ENCODE measurements around the gene RAB35. TPM values are rescaled to one million over a fixed set of nuclear protein-coding genes. Genes with fewer than 3 reads are reported as not detected.

RAB35 gene
- polyA plus RNA-seq, result 10 to 100 TPM; 21.5 to 31.9 (median 24.4) TPM
- long read RNA-seq, donor 1, transcript RAB35-201 (6 exons, 2,945 nt), result major isoform, 18 of 33 reads
- long read RNA-seq, donor 1, partial matches to known transcripts, result 14 of 33 reads
- long read RNA-seq, donor 1, other reads (novel, unspliced or antisense), result 0 of 33 reads
- long read RNA-seq, donor 2, partial matches to known transcripts, result 0 of 4 reads
- long read RNA-seq, donor 2, other reads (novel, unspliced or antisense), result 0 of 4 reads
- long read RNA-seq, donor 3, transcript RAB35-201 (6 exons, 2,945 nt), result major isoform, 7 of 7 reads
- long read RNA-seq, donor 3, partial matches to known transcripts, result 0 of 7 reads
- long read RNA-seq, donor 3, other reads (novel, unspliced or antisense), result 0 of 7 reads
- long read RNA-seq, donor 4, result 0 reads
- long read RNA-seq, donor 5, partial matches to known transcripts, result 0 of 2 reads
- long read RNA-seq, donor 5, other reads (novel, unspliced or antisense), result 0 of 2 reads
- long read RNA-seq, donor 6, transcript RAB35-201 (6 exons, 2,945 nt), result major isoform, 8 of 16 reads
- long read RNA-seq, donor 6, partial matches to known transcripts, result 6 of 16 reads
- long read RNA-seq, donor 6, other reads (novel, unspliced or antisense), result 0 of 16 reads
- long read RNA-seq, donor 7, result 0 reads
- long read RNA-seq, donor 8, partial matches to known transcripts, result 0 of 1 reads
- long read RNA-seq, donor 8, other reads (novel, unspliced or antisense), result 0 of 1 reads
- long read RNA-seq, donor 9, partial matches to known transcripts, result 0 of 4 reads
- long read RNA-seq, donor 9, other reads (novel, unspliced or antisense), result 0 of 4 reads
- long read RNA-seq, donor 10, transcript RAB35-201 (6 exons, 2,945 nt), result major isoform, 13 of 28 reads
- long read RNA-seq, donor 10, partial matches to known transcripts, result 14 of 28 reads
- long read RNA-seq, donor 10, other reads (novel, unspliced or antisense), result 0 of 28 reads

DNA sequence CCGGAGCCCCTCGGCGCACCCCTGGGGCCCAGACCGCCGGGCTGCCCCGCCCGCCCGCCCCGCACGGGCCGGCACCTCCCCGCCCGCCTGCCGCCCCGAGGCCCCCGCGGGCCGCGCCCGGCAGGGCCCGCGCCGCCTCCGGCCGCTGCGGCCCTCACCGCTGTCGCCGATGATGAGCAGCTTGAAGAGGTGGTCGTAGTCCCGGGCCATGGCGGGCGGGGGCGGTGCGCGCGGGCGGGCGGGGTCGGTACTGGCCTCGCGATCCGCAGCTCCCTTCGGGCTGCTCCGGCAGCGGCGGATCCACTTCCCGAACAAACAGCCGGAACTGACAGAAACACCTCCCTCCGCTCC, at the start of gene RAB35:
RAB35 (minus strand) TSS at position 313 of the 351 bp plus-strand sequence; CDS start at position 210, 103 bp downstream.
- WGBS, 3 donors, result 0 to 1% (median 0%) methylated on average over 1 to 50 of the region's 50 CpGs
- H3K4me1 ChIP-seq (ENCODE audit: control insufficient read depth in 3 of 3, insufficient read depth in 2 of 3, low read depth in 1 of 3, low read length in 2 of 3), result peaks cover 7 to 23% (median 19%) of the 10 kb centered on the region in 3 donors
- FAIRE-seq (no peak), DNase-seq (no peak)
- H3K36me3 ChIP-seq (ENCODE audit: control insufficient read depth in 3 of 3, insufficient read depth in 2 of 3, low read depth in 1 of 3, low read length in 3 of 3), result peaks cover 0 to 20% (median 0%) of the 10 kb centered on the region in 3 donors
- H3K27me3 ChIP-seq (ENCODE audit: control insufficient read depth in 3 of 3, insufficient read depth in 3 of 3, low read length in 3 of 3), result no peaks in the 10 kb centered on the region
- H3K9me3 ChIP-seq (ENCODE audit: control insufficient read depth in 2 of 2, insufficient read depth in 1 of 2, low read depth in 1 of 2, low read length in 1 of 2), result no peaks in the 10 kb centered on the region
- H3K27ac ChIP-seq (ENCODE audit: low read depth in 1 of 3, low read length in 2 of 3), result peak within 1 kb of the TSS; percentile 93 to 99 (median 99)
- H3K4me3 ChIP-seq (ENCODE audit: low read depth in 1 of 3, low read length in 3 of 3), result peak within 1 kb of the TSS; percentile 82 to 95 (median 87)

DNA sequence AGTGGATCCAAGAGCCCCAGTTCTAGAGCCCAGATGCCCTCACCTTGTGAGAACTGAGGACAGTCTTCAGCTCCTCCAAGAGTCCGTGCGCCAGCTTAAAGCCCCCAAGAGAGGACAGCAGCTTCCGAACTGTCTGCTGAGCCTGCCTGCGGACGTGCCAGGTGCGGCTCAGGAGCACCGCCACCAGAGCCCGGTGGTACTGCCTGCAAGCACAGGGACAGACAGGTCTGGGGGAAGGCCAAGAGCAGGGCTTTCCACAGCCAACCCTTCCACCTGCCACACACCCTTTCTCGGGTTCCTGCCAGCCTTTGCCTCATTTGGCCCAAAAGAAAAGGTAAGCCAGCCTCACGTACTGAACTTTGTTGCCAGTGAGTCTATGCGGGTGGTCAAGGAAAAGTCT, 47.7 kb upstream of the RAB35 start:
- no peaks in the 10 kb centered on the region for H3K4me1 ChIP-seq (ENCODE audit: control insufficient read depth in 3 of 3, insufficient read depth in 2 of 3, low read depth in 1 of 3, low read length in 2 of 3)
- no peaks in the 10 kb centered on the region for H3K27me3 ChIP-seq (ENCODE audit: control insufficient read depth in 3 of 3, insufficient read depth in 3 of 3, low read length in 3 of 3)
- no peak overlapping the region for H3K27ac ChIP-seq (ENCODE audit: low read depth in 1 of 3, low read length in 2 of 3)
- no peak for DNase-seq
- 92 to 94% (median 94%) methylated on average over 11 of the region's 11 CpGs for WGBS, 3 donors
- H3K36me3 ChIP-seq (ENCODE audit: control insufficient read depth in 3 of 3, insufficient read depth in 2 of 3, low read depth in 1 of 3, low read length in 3 of 3), result peaks cover 14 to 83% (median 24%) of the 10 kb centered on the region in 3 donors
- no peaks in the 10 kb centered on the region for H3K9me3 ChIP-seq (ENCODE audit: control insufficient read depth in 2 of 2, insufficient read depth in 1 of 2, low read depth in 1 of 2, low read length in 1 of 2)
- no peak for FAIRE-seq
- no peak overlapping the region for H3K4me3 ChIP-seq (ENCODE audit: low read depth in 1 of 3, low read length in 3 of 3)

DNA sequence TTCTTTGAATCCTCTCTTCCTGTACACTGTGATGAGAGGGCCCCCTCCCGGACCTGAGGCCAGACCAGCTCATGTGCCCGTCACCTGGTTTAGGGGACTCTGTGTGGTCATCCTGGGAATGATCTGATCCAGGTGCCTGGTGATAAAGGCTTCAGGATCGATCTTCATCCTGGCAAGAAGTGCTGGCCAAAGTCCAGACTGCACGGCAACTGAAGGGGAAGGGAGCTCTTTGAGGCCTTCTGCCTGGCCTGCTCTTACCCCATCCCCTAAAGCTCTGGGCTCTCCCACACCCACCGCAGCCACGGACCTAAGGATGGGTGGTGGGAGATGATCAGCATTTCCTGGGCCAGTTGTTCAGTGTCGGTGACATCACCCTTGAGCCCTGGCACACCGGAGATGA, 46.2 kb upstream of the RAB35 start:
- no peaks in the 10 kb centered on the region for H3K9me3 ChIP-seq (ENCODE audit: control insufficient read depth in 2 of 2, insufficient read depth in 1 of 2, low read depth in 1 of 2, low read length in 1 of 2)
- H3K36me3 ChIP-seq (ENCODE audit: control insufficient read depth in 3 of 3, insufficient read depth in 2 of 3, low read depth in 1 of 3, low read length in 3 of 3), result peaks cover 16 to 84% (median 26%) of the 10 kb centered on the region in 3 donors
- peak in 1 of 2 donors; percentile 10 for DNase-seq
- no peaks in the 10 kb centered on the region for H3K27me3 ChIP-seq (ENCODE audit: control insufficient read depth in 3 of 3, insufficient read depth in 3 of 3, low read length in 3 of 3)
- H3K27ac ChIP-seq (ENCODE audit: low read depth in 1 of 3, low read length in 2 of 3), result no peak overlapping the region
- WGBS, 3 donors, result 68 to 86% (median 72%) methylated on average over 8 of the region's 8 CpGs
- H3K4me1 ChIP-seq (ENCODE audit: control insufficient read depth in 3 of 3, insufficient read depth in 2 of 3, low read depth in 1 of 3, low read length in 2 of 3), result no peaks in the 10 kb centered on the region
- no peak overlapping the region for H3K4me3 ChIP-seq (ENCODE audit: low read depth in 1 of 3, low read length in 3 of 3)
- no peak for FAIRE-seq

DNA sequence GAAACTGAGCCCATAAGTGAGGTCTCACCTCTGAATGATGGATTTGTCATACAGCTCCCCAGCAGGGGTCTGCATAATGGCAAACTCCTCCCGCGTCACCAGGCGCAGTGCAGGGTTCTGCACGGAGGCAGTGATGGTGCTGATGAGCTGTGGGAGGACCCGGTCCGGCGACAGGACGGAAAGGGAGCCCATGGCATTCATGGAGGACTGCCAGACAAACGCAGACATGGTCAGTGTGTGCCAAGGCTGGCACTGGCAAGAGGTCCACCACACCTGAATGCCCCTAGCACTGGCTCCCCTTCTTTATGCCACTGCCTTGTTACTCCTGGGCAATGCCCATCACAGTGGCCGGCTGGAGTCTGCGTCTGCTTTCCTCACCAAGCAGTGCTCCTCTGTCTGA, 45.3 kb upstream of the RAB35 start:
- Histone ChIP-seq H3K36me3 (ENCODE audit: control insufficient read depth in 3 of 3, insufficient read depth in 2 of 3, low read depth in 1 of 3, low read length in 3 of 3) (peaks cover 23 to 83% (median 28%) of the 10 kb centered on the region in 3 donors), H3K9me3 (ENCODE audit: control insufficient read depth in 2 of 2, insufficient read depth in 1 of 2, low read depth in 1 of 2, low read length in 1 of 2) (no peaks in the 10 kb centered on the region), H3K27me3 (ENCODE audit: control insufficient read depth in 3 of 3, insufficient read depth in 3 of 3, low read length in 3 of 3) (no peaks in the 10 kb centered on the region), H3K27ac (ENCODE audit: low read depth in 1 of 3, low read length in 2 of 3) (no peak overlapping the region), H3K4me1 (ENCODE audit: control insufficient read depth in 3 of 3, insufficient read depth in 2 of 3, low read depth in 1 of 3, low read length in 2 of 3) (no peaks in the 10 kb centered on the region), H3K4me3 (ENCODE audit: low read depth in 1 of 3, low read length in 3 of 3) (no peak overlapping the region)
- 96 to 98% (median 96%) methylated on average over 10 to 11 of the region's 11 CpGs for WGBS, 3 donors
- no peak for FAIRE-seq
- no peak for DNase-seq

DNA sequence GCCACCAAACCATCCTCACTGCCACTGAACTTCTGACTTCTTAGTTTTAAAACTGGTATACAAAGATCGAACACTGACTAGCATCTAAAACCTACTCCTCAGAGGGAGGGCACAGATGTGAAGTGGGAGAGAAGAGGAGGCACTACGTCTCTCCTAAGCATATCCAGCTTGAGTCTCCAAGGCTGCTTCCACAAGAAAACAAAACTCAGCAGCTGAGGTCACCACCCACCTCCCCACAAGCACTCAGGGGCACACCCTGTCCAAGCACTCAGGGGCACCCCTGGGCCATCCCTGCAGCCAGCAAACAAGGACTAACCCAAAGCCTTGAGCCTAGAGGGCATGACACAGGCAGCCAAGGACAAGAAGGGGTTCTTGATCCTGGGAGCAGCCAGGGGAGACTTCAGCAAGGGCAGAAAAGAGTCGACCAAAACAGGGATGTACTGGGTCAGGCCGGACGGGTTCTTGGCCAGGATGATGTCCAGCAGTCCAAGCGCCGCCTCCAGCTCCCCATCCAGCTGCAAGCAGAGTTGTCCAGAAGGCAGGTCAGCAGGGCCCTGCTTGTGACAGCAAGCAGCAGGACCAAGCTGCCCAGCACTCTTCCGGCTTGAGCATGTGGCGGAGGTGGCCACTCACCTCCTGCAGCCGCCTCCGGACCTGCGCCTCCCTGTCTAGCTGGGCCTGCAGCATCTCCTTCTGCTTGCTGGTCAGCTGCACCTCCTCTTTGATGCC, 43.1 kb upstream of the RAB35 start:
- H3K36me3 ChIP-seq (ENCODE audit: control insufficient read depth in 3 of 3, insufficient read depth in 2 of 3, low read depth in 1 of 3, low read length in 3 of 3), result peaks cover 35 to 86% (median 39%) of the 10 kb centered on the region in 3 donors

DNA sequence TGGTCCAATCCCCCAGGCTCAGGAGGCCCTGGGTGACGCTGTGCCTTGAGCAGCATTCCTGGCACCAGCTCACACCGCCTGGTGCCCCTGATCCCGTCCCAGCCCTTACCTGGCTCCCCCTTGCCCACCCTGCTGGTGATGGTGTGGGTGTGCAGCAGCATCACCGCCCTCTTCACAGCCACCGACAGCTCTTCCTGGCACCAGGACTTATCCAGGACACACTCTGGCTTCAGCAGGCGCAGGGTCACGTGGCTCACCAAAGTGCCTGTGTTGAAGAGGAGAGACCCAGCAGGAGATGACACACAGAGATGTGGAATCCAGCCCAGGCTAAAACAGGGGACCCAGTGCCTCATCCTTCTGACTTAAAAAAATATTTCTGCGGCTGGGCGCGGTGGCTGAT, 41.8 kb upstream of the RAB35 start:
- peaks cover 33 to 87% (median 50%) of the 10 kb centered on the region in 3 donors for H3K36me3 ChIP-seq (ENCODE audit: control insufficient read depth in 3 of 3, insufficient read depth in 2 of 3, low read depth in 1 of 3, low read length in 3 of 3)

More for the DNA sequence above, 43.1 kb upstream of the RAB35 start:
- Histone ChIP-seq H3K4me1 (ENCODE audit: control insufficient read depth in 3 of 3, insufficient read depth in 2 of 3, low read depth in 1 of 3, low read length in 2 of 3) (no peaks in the 10 kb centered on the region), H3K27me3 (ENCODE audit: control insufficient read depth in 3 of 3, insufficient read depth in 3 of 3, low read length in 3 of 3) (no peaks in the 10 kb centered on the region), H3K9me3 (ENCODE audit: control insufficient read depth in 2 of 2, insufficient read depth in 1 of 2, low read depth in 1 of 2, low read length in 1 of 2) (no peaks in the 10 kb centered on the region), H3K4me3 (ENCODE audit: low read depth in 1 of 3, low read length in 3 of 3) (no peak overlapping the region), H3K27ac (ENCODE audit: low read depth in 1 of 3, low read length in 2 of 3) (no peak overlapping the region)
- DNase-seq (no peak), FAIRE-seq (no peak)
- WGBS, 3 donors, result 93 to 96% (median 93%) methylated on average over 12 of the region's 12 CpGs

DNA sequence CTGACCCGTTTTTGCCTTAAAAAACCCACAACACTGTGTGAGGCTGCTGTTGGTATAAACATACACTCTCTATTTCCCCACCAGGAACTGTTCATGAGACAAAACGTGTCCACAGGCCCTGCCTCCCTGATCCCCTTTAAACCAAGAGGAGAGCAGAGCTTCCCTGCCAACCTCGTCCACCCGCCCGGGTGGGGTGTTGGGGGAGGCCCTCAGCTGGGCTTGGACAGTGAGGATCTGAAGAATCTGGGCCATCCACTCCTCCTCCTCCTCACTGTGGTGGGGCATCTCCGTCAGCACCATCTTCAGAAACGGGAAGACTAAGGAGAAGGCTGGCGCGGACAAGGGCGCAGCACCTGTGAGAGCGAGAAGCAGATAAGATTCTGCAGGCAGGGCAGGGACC, 41.1 kb upstream of the RAB35 start:
- Histone ChIP-seq H3K9me3 (ENCODE audit: control insufficient read depth in 2 of 2, insufficient read depth in 1 of 2, low read depth in 1 of 2, low read length in 1 of 2) (no peaks in the 10 kb centered on the region), H3K36me3 (ENCODE audit: control insufficient read depth in 3 of 3, insufficient read depth in 2 of 3, low read depth in 1 of 3, low read length in 3 of 3) (peaks cover 33 to 86% (median 49%) of the 10 kb centered on the region in 3 donors), H3K4me1 (ENCODE audit: control insufficient read depth in 3 of 3, insufficient read depth in 2 of 3, low read depth in 1 of 3, low read length in 2 of 3) (no peaks in the 10 kb centered on the region), H3K27ac (ENCODE audit: low read depth in 1 of 3, low read length in 2 of 3) (no peak overlapping the region), H3K4me3 (ENCODE audit: low read depth in 1 of 3, low read length in 3 of 3) (no peak overlapping the region), H3K27me3 (ENCODE audit: control insufficient read depth in 3 of 3, insufficient read depth in 3 of 3, low read length in 3 of 3) (no peaks in the 10 kb centered on the region)
- WGBS, 3 donors, result 90 to 91% (median 90%) methylated on average over 11 of the region's 11 CpGs
- no peak for FAIRE-seq
- DNase-seq, result no peak

More for the DNA sequence above, 41.8 kb upstream of the RAB35 start:
- FAIRE-seq (no peak), DNase-seq (no peak)
- Histone ChIP-seq H3K27ac (ENCODE audit: low read depth in 1 of 3, low read length in 2 of 3) (no peak overlapping the region), H3K4me1 (ENCODE audit: control insufficient read depth in 3 of 3, insufficient read depth in 2 of 3, low read depth in 1 of 3, low read length in 2 of 3) (no peaks in the 10 kb centered on the region), H3K27me3 (ENCODE audit: control insufficient read depth in 3 of 3, insufficient read depth in 3 of 3, low read length in 3 of 3) (no peaks in the 10 kb centered on the region), H3K9me3 (ENCODE audit: control insufficient read depth in 2 of 2, insufficient read depth in 1 of 2, low read depth in 1 of 2, low read length in 1 of 2) (no peaks in the 10 kb centered on the region), H3K4me3 (ENCODE audit: low read depth in 1 of 3, low read length in 3 of 3) (no peak overlapping the region)
- 96 to 99% (median 97%) methylated on average over 10 of the region's 10 CpGs for WGBS, 3 donors

Measured in small intestine (tissue), 16 donors.